T-helper 1 cell (primary cell): Measurements from ENCODE around the gene FLVCR2.

Source experiments
- DNase-seq, 5 donors: peaks; one replicate each; pipeline ENCODE4 v3.0.0-alpha.2; 2012 to 2020

FLVCR2 gene

GRCh38 chr14:75558440-75558839 lies 20.0 kb upstream of the FLVCR2 start:
- no peak for DNase-seq

- DNase-seq: no peak
Measured at GRCh38 chr14:75559045-75559444, 19.4 kb upstream of the FLVCR2 start.

- peak in 1 of 5 donors; percentile 64 for DNase-seq
Measured at GRCh38 chr14:75559451-75560222, 18.8 kb upstream of the FLVCR2 start.

GRCh38 chr14:75561013-75561432 lies 17.4 kb upstream of the FLVCR2 start:
- peak in 2 of 5 donors; percentile 29 to 39 for DNase-seq

- DNase-seq: peak in 1 of 5 donors; percentile 51
Measured at GRCh38 chr14:75562089-75562488, 16.3 kb upstream of the FLVCR2 start.

GRCh38 chr14:75562489-75562888 lies 15.9 kb upstream of the FLVCR2 start:
- DNase-seq: no peak

GRCh38 chr14:75563931-75564330 lies 14.5 kb upstream of the FLVCR2 start:
- DNase-seq: no peak

- DNase-seq: no peak
Measured at GRCh38 chr14:75565056-75565455, 13.4 kb upstream of the FLVCR2 start.

GRCh38 chr14:75566321-75566720 lies 12.1 kb upstream of the FLVCR2 start:
- DNase-seq: peak in 4 of 5 donors; percentile 42 to 89 (median 49)

GRCh38 chr14:75566752-75567151 lies 11.7 kb upstream of the FLVCR2 start:
- no peak for DNase-seq

GRCh38 chr14:75568140-75568539 lies 10.3 kb upstream of the FLVCR2 start:
- no peak for DNase-seq

- DNase-seq: peak in 1 of 5 donors; percentile 54
Measured at GRCh38 chr14:75568791-75569190, 9.6 kb upstream of the FLVCR2 start.

GRCh38 chr14:75570797-75571196 lies 7.6 kb upstream of the FLVCR2 start:
- DNase-seq: no peak

GRCh38 chr14:75572104-75572503 lies 6.3 kb upstream of the FLVCR2 start:
- DNase-seq: no peak

GRCh38 chr14:75577090-75577489 lies 1.3 kb upstream of the FLVCR2 start:
- no peak for DNase-seq

- peak; percentile 32 to 75 (median 49) for DNase-seq
Measured at GRCh38 chr14:75577729-75578101, 705 bp upstream of the FLVCR2 start.

GRCh38 chr14:75578786-75579337 lies 442 bp downstream of the FLVCR2 start:
- DNase-seq: no peak

- no peak for DNase-seq
Measured at GRCh38 chr14:75579338-75579864, 981 bp downstream of the FLVCR2 start.

GRCh38 chr14:75579882-75580281 lies 1.5 kb downstream of the FLVCR2 start:
- DNase-seq: no peak

- no peak for DNase-seq
Measured at GRCh38 chr14:75587388-75587787, 9.0 kb downstream of the FLVCR2 start.

- no peak for DNase-seq
Measured at GRCh38 chr14:75589931-75590330, 11.5 kb downstream of the FLVCR2 start.

- no peak for DNase-seq
Measured at GRCh38 chr14:75591331-75591946, 13.0 kb downstream of the FLVCR2 start.

- no peak for DNase-seq
Measured at GRCh38 chr14:75591987-75592575, 13.7 kb downstream of the FLVCR2 start.
